GM18870 (cell line): Measurements from ENCODE around the gene ADGRL2.

Experiments used
- ATAC-seq: cut with Tn5 transposase; IDR thresholded peaks from one replicate; pipeline ENCODE4 v1.9.1; 2021; ENCODE audit warnings: moderate library complexity; ENCODE audit not compliant: unreplicated experiment

Gene ADGRL2

DNA sequence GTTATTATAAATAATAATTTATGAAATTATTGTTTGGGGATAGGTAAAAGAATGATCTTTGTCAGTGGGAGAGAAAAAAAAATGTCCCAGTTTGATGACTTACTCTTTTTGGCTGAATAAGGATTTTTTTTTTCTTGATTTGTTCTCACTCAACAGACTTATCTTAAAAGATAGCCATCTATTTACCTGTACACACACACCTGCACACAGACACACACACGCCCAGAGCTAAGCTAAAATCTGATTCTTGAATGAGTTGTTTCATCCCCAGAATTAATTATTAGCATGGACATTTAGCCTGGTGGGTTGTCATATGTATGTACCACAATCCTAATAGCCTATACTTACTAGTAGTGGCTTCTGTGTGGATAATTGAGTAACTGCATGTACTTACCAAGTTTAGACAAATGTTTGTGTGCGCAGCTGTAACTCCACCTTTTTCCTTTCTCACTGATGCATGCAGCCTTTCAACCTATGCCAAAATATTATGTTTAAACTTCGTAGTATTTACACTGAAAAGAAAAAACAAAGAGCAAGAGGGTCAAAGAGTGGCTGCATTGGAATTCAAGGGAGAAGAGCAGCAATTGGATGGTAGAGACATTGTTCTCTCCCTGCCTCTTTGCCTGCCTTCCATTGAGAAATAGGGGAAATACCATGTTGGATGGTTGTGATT is 174.3 kb downstream of the ADGRL2 start:
- ATAC-seq: no peak

DNA sequence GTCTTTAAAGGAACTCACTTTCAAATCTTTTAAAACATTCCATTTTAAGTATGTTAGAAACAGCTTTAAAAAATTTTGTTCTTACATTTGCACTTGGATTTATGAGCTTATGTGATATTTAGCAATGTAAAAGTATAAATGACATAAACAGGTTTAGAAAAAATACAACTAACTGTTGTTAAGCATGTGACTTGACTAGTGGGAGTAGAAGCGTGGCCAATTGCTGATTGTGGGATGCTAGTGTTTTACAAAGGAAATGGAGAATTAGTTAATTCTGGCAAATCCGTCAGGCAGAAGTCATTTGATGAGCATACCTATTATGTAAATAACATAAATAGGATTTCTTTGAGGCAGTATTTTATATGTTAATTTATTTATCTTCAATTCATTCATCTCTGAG is 175.8 kb downstream of the ADGRL2 start:
- no peak for ATAC-seq

DNA sequence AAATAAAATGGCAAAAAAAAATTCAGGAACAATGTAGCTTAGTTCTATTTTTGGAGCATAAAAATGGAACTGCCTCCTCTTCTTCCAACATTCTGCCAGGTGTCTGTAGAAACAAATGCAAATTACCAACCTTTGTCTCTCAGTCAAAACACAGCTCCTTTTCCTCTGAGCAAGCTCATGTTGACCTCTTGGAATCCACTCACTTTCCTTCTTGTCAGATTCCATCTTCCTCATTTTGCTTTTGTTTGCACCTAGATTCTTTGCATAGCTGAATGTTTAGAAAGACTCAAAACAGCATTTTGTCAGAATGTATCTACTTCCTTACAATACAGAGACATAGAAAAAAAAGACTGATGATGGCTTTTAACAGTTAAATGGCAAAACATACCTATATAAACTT is 178.2 kb downstream of the ADGRL2 start:
- ATAC-seq: no peak

DNA sequence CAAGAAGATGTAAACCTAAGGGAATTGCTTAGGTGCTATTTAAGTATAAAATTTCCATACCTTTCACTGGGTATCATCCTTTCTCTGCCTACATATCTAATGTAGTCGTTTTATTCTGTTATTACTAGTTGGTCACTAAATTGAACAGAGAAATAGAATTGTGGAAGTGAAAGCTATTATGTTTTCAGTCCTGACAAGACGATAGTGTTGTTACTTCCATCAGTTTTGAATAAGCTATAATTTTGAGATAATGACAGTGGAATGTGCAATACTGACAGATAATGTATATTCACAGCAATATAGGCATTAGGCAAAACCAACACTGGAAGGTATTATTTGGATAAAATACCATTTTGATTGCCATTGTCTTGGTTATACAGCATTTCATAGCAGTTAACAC is 181.8 kb downstream of the ADGRL2 start:
- ATAC-seq: no peak

DNA sequence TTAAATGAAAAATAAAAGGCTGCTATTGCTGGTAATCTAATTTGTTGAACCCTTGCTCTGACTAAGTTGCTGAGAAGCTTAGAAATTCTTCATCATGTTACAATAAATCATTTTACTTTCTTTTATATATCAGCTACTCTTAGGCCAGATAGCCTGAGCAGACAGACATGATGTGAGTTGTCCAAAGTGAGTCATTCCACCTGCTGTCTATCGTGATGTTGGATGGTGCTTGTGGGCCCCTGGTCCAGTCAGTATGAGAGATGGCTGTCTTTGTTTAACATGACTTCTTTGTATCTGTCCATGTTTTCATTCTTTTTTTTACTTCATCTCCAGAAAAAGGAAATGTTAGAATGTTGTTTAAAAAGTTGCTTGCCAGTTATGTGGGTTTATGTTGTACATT is 188.8 kb downstream of the ADGRL2 start:
- no peak for ATAC-seq

DNA sequence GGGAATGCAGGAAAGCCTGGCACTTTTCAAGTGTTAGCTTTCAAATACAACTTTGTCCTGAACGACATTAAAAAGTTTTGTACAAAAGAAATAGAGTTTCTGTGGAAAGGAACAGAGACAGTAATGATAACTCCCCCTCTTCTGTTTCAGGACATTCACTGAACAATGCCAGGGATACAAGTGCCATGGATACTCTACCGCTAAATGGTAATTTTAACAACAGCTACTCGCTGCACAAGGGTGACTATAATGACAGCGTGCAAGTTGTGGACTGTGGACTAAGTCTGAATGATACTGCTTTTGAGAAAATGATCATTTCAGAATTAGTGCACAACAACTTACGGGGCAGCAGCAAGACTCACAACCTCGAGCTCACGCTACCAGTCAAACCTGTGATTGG is 189.5 kb downstream of the ADGRL2 start:
- ATAC-seq: no peak

DNA sequence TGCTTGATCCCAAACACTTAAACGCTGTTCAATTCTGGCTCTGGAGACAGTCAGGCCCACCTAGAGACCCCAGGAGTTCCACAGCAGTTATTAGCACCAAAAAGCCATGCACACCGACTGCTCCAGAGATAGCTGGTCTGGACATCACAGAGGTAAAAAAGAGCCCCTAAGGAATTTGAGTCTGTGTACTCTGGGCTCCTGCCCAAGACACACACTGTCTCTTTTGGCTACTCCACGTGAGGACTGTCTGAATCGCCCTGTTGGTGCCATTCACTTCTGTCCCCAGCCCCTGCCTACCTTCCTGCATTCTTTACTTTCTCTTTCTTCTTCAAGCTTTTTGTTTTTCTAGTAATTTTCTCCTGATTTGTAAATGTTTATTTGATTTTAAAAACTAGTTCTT is 197.4 kb downstream of the ADGRL2 start:
- ATAC-seq: no peak

DNA sequence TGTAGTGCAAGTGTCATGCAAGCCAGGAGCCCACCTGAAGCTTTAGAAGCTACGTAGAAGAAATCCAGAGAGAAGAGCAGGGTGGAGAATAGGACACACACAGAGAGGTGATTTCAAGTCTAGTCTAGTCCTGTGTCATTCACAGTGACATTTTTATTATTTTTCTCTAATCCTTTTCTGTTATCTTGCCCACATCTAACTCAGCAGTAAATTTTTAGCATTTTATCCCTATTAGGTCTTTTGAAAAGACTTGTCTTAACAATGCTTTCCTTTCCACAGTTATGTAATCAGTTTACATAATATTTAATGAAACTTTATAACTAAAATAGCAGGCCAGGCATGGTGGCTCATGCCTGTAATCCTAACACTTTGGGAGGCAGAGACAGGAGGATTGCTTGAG is 198.6 kb downstream of the ADGRL2 start:
- no peak for ATAC-seq

DNA sequence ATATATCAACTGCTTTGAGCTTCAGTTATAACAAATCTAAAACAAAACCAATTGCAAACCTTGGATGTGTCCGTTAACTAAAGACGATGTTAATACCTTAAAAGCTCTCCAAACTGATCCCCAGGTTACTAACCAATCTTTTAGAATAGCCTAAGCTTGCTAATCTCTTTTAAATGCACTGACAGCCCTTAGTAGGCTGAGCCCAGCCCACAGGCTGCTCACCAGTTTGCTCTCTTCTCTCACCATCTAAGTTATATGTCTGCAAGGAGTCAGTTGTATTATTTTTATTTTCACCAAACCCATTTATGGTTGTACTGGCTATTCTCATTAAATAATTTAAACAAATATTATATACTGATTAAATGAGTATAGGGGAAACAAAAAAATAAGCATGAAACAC is 199.5 kb downstream of the ADGRL2 start:
- ATAC-seq: no peak

DNA sequence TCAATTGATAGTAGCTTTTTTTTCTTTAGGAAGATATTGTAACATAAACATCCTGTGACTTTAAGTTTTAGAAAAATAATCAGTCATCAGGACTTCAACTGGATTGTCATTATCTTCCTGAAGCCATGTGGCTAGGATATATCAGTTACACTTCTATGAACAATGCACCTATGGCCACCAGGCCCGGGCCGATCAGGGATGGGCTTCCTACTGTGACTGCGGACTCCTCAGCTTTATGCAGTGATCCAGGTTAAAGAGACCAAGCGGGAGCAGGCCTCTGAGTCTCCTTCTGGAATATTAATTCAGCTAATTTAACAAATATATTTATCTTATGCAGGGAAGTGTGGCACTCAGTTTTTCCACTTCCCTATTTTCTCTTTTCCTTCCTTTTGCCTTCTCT is 200.6 kb downstream of the ADGRL2 start:
- no peak for ATAC-seq

DNA sequence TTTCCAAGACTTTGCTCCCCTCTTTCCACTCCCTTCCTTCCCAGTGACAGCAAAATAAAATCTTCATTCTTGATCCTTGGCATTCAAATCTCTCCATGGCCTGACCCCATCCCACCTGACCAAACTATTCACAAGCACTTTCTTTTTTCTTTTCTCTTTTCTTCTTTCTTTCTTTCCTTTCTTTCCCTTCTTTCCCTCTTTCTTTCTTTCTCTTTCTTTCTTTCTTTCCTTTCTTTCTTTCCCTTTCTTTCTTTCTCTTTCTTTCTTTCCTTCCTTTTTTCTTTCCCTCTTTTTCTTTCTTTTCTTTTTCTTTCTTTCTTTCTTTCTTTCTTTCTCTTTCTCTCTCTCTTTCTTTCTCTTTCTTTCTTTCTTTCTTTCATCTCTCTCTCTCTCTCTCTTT is 207.1 kb downstream of the ADGRL2 start:
- no peak for ATAC-seq

DNA sequence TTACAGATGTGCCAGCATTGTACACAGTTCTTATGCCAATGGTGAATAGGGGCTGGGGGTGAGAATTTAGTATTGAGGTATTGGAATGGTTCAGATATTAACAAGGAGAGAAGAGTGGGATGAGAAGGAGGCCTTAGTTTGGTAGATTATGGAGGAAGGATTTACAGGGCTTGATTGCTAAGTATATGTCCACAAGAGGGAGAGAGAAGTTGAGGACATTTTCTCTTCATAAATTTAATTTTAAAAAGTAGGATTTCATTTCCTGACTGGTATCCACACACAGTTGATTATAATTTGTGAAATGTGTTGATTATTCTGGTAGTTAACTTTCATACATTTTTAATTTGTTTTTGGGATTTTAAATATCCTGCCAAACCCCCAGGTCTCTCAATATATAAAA is 213.0 kb downstream of the ADGRL2 start:
- no peak for ATAC-seq

DNA sequence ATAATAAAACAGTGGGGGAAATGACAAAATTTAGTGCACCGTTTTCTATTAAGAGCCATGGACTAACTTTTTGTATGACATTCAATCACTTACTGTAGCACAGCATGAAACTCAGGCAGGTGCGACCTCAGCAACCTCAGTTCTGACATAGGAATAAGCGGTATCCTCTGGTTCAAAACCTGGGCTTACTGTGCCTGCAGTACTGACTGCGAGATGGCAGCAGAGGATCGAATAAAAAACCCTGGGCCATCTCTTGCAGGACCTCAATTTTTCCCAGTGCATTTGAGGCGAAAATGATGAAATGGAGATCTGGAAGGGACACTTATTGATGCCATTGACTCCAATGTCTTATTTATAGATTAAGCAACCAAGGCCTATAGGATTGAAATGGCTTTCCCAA is 214.7 kb downstream of the ADGRL2 start:
- no peak for ATAC-seq

DNA sequence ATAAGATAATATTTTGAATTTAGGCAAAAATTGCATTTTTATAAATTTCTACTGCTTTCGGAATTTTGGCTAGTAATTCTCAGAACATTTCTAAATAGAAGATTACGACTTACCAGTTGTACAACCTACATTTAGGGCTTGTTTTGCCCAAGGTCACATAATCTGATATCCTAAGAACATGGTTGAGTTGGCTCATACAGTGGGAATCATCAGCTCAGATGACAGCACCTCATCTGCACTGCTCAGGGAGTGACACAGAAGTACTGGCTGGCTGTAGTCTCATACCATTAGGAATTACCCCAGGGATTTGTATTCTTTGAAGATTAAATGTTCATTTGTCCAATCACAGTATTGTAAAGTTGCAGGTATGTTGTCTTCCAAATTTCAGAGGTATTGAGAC is 217.6 kb downstream of the ADGRL2 start:
- ATAC-seq: no peak

DNA sequence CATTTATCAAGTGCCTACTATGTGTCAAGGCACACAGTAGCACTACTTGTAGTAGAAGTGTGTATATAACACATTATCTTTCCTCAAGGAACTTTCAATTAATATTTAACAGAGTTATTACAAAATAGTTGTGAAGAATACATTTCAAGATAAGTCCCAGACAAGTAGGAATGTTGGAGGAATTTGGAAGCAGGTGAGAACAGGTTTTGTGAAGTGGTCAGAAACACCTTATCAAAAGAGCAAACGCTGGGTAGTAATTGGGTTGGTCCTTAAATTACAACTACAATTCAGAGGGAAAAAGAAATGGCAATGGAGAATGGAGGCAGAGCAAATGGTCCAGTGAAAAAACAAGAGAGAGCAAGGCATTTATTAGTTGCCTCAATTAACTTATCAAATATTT is 218.8 kb downstream of the ADGRL2 start:
- ATAC-seq: no peak

DNA sequence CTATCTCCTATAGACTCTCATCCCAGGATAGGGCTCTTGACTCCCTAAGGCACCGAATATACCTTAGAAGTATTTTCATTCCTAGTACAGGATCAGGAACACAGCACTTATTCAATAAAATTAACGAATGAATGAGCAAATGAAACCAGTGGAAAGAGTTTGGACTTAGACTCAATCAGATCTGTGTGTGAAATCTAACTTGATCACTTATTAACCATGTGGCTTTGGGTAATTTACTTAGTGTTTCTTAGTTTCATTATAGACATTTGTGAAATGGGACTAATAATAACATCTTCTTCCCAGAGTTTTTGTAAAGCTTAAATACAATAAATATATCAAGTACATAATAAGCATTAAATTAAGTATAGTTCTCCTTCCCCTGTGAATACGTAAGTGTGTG is 230.1 kb downstream of the ADGRL2 start:
- no peak for ATAC-seq

DNA sequence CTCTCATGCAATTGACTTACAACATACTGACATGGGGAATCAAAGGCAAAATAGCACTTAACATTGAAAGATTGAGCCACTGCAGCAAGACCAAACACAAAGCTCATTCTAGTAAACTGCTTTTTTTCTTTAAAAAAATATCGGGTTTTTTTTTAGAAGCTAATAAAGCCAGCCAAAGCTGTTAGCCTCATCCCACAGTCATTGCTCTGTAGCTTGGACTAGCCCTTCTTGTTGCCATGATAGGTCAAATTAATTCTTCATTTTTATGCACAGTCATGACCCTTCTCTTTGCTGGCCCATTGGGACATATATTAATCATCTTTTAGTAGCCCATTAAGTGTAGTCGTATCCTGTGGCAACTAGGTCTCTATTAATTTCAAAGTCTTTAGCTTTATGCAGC is 231.3 kb downstream of the ADGRL2 start:
- ATAC-seq: no peak

DNA sequence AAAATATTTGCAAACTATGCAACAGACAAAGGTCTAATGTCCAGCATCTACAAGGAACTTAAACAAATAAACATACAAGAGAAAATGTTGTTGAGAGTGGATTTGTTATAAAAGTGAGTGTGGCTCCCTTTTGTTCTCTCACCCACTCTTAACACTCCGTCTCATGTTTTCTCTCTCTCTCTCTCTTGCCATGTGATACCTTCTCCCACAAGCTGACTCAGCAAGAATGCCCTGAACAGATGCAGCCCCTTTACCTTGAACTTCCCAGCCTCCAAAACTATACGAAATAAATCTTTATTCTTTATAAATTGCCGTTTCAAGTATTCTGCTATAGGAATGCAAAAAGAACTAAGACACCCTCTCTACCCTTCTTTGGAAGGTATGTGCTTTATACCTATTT is 234.1 kb downstream of the ADGRL2 start:
- no peak for ATAC-seq
